ENCODE results near the gene TP73.

DNA sequence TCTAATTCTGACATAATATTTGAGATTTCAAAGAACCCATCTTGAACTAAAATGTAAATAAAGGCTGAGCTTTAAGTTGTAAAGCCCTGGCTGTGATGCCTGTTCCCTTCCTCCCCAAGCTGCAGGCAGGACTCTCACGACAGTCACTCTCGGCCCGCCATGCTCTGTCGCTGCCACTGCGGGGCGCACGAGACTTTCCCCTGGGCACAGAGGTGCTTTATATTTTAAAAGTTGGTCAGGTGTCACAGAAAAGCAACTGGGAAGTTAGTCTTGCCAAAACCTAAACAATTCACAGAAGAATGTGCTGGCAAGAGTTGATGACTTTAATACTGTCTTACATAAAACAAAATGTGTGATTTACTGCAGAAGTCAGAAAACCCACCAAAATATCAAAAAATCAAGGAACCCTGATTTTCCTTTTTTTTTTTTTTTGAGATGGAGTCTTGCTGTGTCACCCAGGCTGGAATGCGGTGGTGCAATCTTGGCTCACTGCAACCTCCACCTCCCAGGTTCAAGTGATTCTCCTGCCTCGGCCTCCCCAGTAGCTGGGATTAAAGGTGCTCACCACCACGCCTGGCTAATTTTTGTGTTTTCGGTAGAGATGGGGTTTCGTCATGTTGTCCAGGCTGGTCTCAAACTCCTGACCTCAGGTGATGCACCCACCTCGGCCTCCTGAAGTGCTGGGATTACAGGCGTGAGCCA, 133.3 kb downstream of the TP73 start:
- no peak for TF ChIP-seq SP1 (IDR thresholded peaks at IDR 0.05)
- TF ChIP-seq SUZ12 (IDR thresholded peaks at IDR 0.05): no peak
- no peak for TF ChIP-seq ARNT (IDR thresholded peaks at IDR 0.05)
- TF ChIP-seq NFRKB (IDR thresholded peaks at IDR 0.05): no peak
- TF ChIP-seq TARDBP (IDR thresholded peaks at IDR 0.05): no peak

Data from HEK293T (cell line).